GM12878 (cell line): Measurements from ENCODE around the gene TDP1.

Experiments
- BCL11A ChIP-seq: IDR thresholded peaks from 2 replicates; pipeline ENCODE4 v1.6.1; 2011; ENCODE audit warnings: low read depth, low read length
- CREB1 ChIP-seq: IDR thresholded peaks from 2 replicates; pipeline ENCODE4 v1.6.1; 2012; ENCODE audit warnings: low read depth, mild to moderate bottlenecking, inconsistent platforms
- CTCF ChIP-seq, 3 experiments: IDR thresholded peaks in 2 of 3; conservative IDR thresholded peaks in 1 of 3; 2 replicates each; pipeline ENCODE4 v1.5.1; 2011; ENCODE audit warnings: low read depth in 3 of 3, low read length in 3 of 3, mild to moderate bottlenecking in 3 of 3, control low read depth in 2 of 3, moderate library complexity in 2 of 3, inconsistent platforms in 1 of 3, mixed read lengths in 1 of 3; ENCODE audit not compliant: control insufficient read depth in 2 of 3, insufficient read depth in 1 of 3; ENCODE audit errors: extremely low read depth in 1 of 3
- IRF3 ChIP-seq: fragments of 450-650 bp; IDR thresholded peaks from 2 replicates; pipeline ENCODE4 v1.6.1; 2014; ENCODE audit warnings: mild to moderate bottlenecking
- MAX ChIP-seq: IDR thresholded peaks from 2 replicates; pipeline ENCODE4 v1.6.1; 2012; ENCODE audit warnings: low read depth, low read length, improper control_type of control experiment
- POLR2A ChIP-seq: IDR thresholded peaks from 2 replicates; pipeline ENCODE4 v1.6.1; 2011; ENCODE audit warnings: low read depth, mild to moderate bottlenecking, low read length
- POLR2AphosphoS2 ChIP-seq: IDR thresholded peaks from 2 replicates; pipeline ENCODE4 v1.6.1; 2011; ENCODE audit warnings: low read depth, mild to moderate bottlenecking, low read length, improper control_type of control experiment, moderate library complexity
- POLR2AphosphoS5 ChIP-seq: IDR thresholded peaks from 2 replicates; pipeline ENCODE4 v1.6.1; 2011; ENCODE audit warnings: mild to moderate bottlenecking, low read length, inconsistent platforms
- RCOR1 ChIP-seq: conservative IDR thresholded peaks from 2 replicates; pipeline ENCODE4 v1.6.1; 2012; ENCODE audit warnings: low read depth, low read length, improper control_type of control experiment
- USF2 ChIP-seq: IDR thresholded peaks from 2 replicates; pipeline ENCODE4 v1.6.1; 2011; ENCODE audit warnings: low read depth, low read length, improper control_type of control experiment, borderline replicate concordance
- YY1 ChIP-seq: IDR thresholded peaks from 2 replicates; pipeline ENCODE4 v1.6.1; 2011; ENCODE audit warnings: low read depth, mild to moderate bottlenecking, low read length

GRCh38 chr14:90056826-90057225, 101.1 kb downstream of the TDP1 start:
- TF ChIP-seq MAX (no peak), IRF3 (no peak), CTCF (IDR thresholded peaks at IDR 0.05 in 2 of 3, conservative IDR thresholded peaks at IDR 0.05 in 1 of 3; ENCODE audit: control insufficient read depth in 2 of 3, extremely low read depth in 1 of 3, insufficient read depth in 1 of 3, low read depth in 3 of 3, low read length in 3 of 3) (no peak), POLR2A (no peak), CREB1 (no peak), RCOR1 (no peak), POLR2AphosphoS5 (no peak), POLR2AphosphoS2 (no peak), YY1 (no peak), BCL11A (no peak), USF2 (no peak)
